A549 (cell line): ENCODE data around the gene GRIN2D. TPM values are rescaled to one million over a fixed set of nuclear protein-coding genes. Genes with fewer than 3 reads are reported as not detected.

Experiments used
- ATAC-seq, 2 experiments: fragments of 200-7000 bp in 1 of 2; fragments of >200 bp in 1 of 2; cut with Nextera tagmentation in 1 of 2; cut with Tn5 transposase in 1 of 2; 3 replicates each; pipeline versions ENCODE4 v1.8.0 to v1.9.1; 2018 to 2020; ENCODE audit warnings: mild to moderate bottlenecking in 1 of 2, moderate library complexity in 1 of 2
- CTCF ChIA-PET: fragments of 300-600 bp; sonication (Branson Sonifier 250); formaldehyde crosslinking; extraction: SDS; loops from one replicate; lab custom pipeline; 2021; ENCODE audit warnings: antibody characterized with exemption, inconsistent platforms; lab: Yijun Ruan, JAX
- POLR2A ChIA-PET: fragments of 350-600 bp; formaldehyde crosslinking; extraction: SDS; loops from one replicate; lab custom pipeline; 2021; ENCODE audit warnings: antibody characterized with exemption, inconsistent platforms; lab: Yijun Ruan, JAX
- DNase-seq, 2 experiments: peaks; one replicate each; pipeline versions ENCODE4 v3.0.0 to v3.0.0-alpha.2; 2011 to 2016; ENCODE audit warnings: low read depth in 1 of 2, low spot score in 1 of 2
- FAIRE-seq: peaks from 2 replicates; lab custom pipeline; 2011; peaks lifted over from hg19 to GRCh38; lab: Jason Lieb, UNC
- H3K27ac ChIP-seq, 2 experiments: fragments of >200 bp; sonication (Bioruptor Twin); formaldehyde crosslinking; 3 replicates each; pipeline ENCODE4 v1.5.1; 2016 to 2017
- H3K4me1 ChIP-seq: fragments of >200 bp; sonication (Bioruptor Twin); formaldehyde crosslinking; 3 replicates; pipeline ENCODE4 v1.6.1; 2016
- H3K4me2 ChIP-seq: fragments of >200 bp; sonication (Bioruptor Twin); formaldehyde crosslinking; 3 replicates; pipeline ENCODE4 v1.6.1; 2016
- H3K4me3 ChIP-seq: fragments of >200 bp; sonication (Bioruptor Twin); formaldehyde crosslinking; 3 replicates; pipeline ENCODE4 v1.5.1; 2016
- H3K9me3 ChIP-seq: fragments of >200 bp; sonication (Bioruptor Twin); formaldehyde crosslinking; 3 replicates; pipeline ENCODE4 v1.6.1; 2016
- CHD4 ChIP-seq: fragments of 200-600 bp; sonication (generic); IDR thresholded peaks from 2 replicates; pipeline ENCODE4 v1.6.1; 2016; ENCODE audit warnings: antibody characterized with exemption, mild to moderate bottlenecking, borderline replicate concordance
- EHF ChIP-seq: fragments of 250-450 bp; sonication (Bioruptor Pico); IDR thresholded peaks from 2 replicates; pipeline ENCODE4 v1.5.0; 2020; ENCODE audit warnings: mild to moderate bottlenecking
- FOSL2 ChIP-seq, 2 experiments: fragments of 450-650 bp in 1 of 2; fragments of >200 bp in 1 of 2; sonication (Bioruptor Twin) in 1 of 2; formaldehyde crosslinking; IDR thresholded peaks; 2 replicates each; pipeline versions ENCODE4 v1.5.0 to v1.6.1; 2016 to 2020; ENCODE audit warnings: mild to moderate bottlenecking in 1 of 2, moderate library complexity in 1 of 2
- GATA3 ChIP-seq: IDR thresholded peaks from 2 replicates; pipeline ENCODE4 v1.6.1; 2012; ENCODE audit warnings: borderline replicate concordance
- HDAC2 ChIP-seq: fragments of 200-600 bp; sonication (generic); IDR thresholded peaks from 2 replicates; pipeline ENCODE4 v1.6.1; 2016
- HOXB5 ChIP-seq: fragments of 250-450 bp; sonication (Bioruptor Pico); IDR thresholded peaks from 2 replicates; pipeline ENCODE4 v1.5.0; 2020; ENCODE audit warnings: mild to moderate bottlenecking, moderate library complexity
- KDM1A ChIP-seq: fragments of 200-600 bp; sonication (generic); IDR thresholded peaks from 2 replicates; pipeline ENCODE4 v1.6.1; 2016; ENCODE audit warnings: low read depth, mild to moderate bottlenecking
- KDM5A ChIP-seq: fragments of 200-600 bp; sonication (generic); IDR thresholded peaks from 2 replicates; pipeline ENCODE4 v1.6.1; 2016; ENCODE audit warnings: antibody characterized with exemption, mild to moderate bottlenecking
- MAFK ChIP-seq: fragments of 450-650 bp; IDR thresholded peaks from 2 replicates; pipeline ENCODE4 v1.6.1; 2014; ENCODE audit not compliant: partially characterized antibody
- NFE2L2 ChIP-seq: fragments of 150-350 bp; conservative IDR thresholded peaks from 2 replicates; pipeline ENCODE4 v1.6.1; 2014; ENCODE audit warnings: low read length
- PHF8 ChIP-seq: fragments of 200-600 bp; sonication (generic); IDR thresholded peaks from 2 replicates; pipeline ENCODE4 v1.6.1; 2016; ENCODE audit warnings: low read depth, mild to moderate bottlenecking, antibody characterized with exemption, moderate library complexity, borderline replicate concordance
- RAD21 ChIP-seq, 2 experiments: fragments of >200 bp in 1 of 2; sonication (Bioruptor Twin) in 1 of 2; formaldehyde crosslinking in 1 of 2; IDR thresholded peaks in 1 of 2; conservative IDR thresholded peaks in 1 of 2; 2 replicates in 1 of 2; 3 replicates in 1 of 2; pipeline ENCODE4 v1.6.1; 2012 to 2018; ENCODE audit warnings: inconsistent platforms in 1 of 2
- RCOR1 ChIP-seq: fragments of 150-350 bp; IDR thresholded peaks from 2 replicates; pipeline ENCODE4 v1.6.1; 2014; ENCODE audit warnings: antibody characterized with exemption, low read length, low read depth
- RNF2 ChIP-seq: fragments of 200-600 bp; sonication (generic); IDR thresholded peaks from 2 replicates; pipeline ENCODE4 v1.6.1; 2016; ENCODE audit warnings: low read depth, mild to moderate bottlenecking, antibody characterized with exemption, moderate library complexity, borderline replicate concordance
- SMC3 ChIP-seq: fragments of >200 bp; sonication (Bioruptor Twin); formaldehyde crosslinking; IDR thresholded peaks from 3 replicates; pipeline ENCODE4 v1.6.1; 2018; ENCODE audit warnings: inconsistent platforms
- SREBF2 ChIP-seq: fragments of 450-650 bp; IDR thresholded peaks from 2 replicates; pipeline ENCODE4 v1.6.1; 2014; ENCODE audit warnings: mild to moderate bottlenecking, moderate library complexity
- TFCP2L1 ChIP-seq: fragments of 250-450 bp; sonication (Bioruptor Pico); IDR thresholded peaks from 2 replicates; pipeline ENCODE4 v1.5.0; 2021; ENCODE audit warnings: mild to moderate bottlenecking
- WGBS: methylation state at CpG from one replicate; pipeline ENCODE4 v1.1.6; 2017; ENCODE audit errors: missing lambda C conversion rate; 5-methylcytosine and 5-hydroxymethylcytosine counted together
- polyA plus RNA-seq, 4 experiments: library from polyadenylated mRNA; depleted of rRNA in 3 of 4; stranded (reverse); fragments of >200 nt; fragmentation: RNase III in 1 of 4; extraction: RNeasy Plus Mini Kit Qiagen cat#74134 plus additional on column Dnase treatment in 1 of 4; gene quantifications; 2 replicates in 3 of 4; 3 replicates in 1 of 4; pipeline ENCODE4 v1.2.3, GENCODE V29; 2011 to 2017
- TF ChIP-seq, protein P1 (sequence below): fragments of 250-450 bp; sonication (Bioruptor Pico); IDR thresholded peaks from 2 replicates; pipeline ENCODE4 v1.5.0; 2021; ENCODE audit warnings: mild to moderate bottlenecking, moderate library complexity, borderline replicate concordance
- TF ChIP-seq, protein P2 (sequence below): fragments of >200 bp; sonication (Bioruptor Twin); formaldehyde crosslinking; IDR thresholded peaks from 3 replicates; pipeline ENCODE4 v1.5.1; 2016
- TF ChIP-seq, protein P3 (sequence below): IDR thresholded peaks from 2 replicates; pipeline ENCODE4 v1.6.1; 2012

The GRIN2D gene
- polyA plus RNA-seq, 2 of the 4 experiments (the other 2 are of a cell fraction): 2.6 to 6.3 TPM

DNA sequence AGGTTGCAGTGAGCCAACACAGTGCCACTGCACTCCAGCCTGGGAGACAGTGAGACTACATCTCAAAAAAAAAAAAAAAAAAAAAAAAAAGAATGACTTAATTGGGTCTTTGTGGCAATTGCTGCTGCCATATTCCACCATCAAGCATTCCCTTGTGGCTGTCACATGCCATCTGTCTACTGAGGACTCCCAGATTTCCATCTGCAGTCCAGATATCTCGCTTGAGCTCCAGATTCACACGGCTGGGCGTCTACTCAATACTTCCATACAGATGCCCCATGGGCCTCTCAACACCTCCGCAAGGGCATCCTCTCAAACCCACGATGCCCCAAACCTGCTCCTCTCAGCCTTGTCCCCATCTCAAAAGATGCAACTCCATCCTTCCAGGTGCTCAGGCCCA, 42.6 kb upstream of the GRIN2D start (continued):
- TF ChIP-seq, protein P1, sequence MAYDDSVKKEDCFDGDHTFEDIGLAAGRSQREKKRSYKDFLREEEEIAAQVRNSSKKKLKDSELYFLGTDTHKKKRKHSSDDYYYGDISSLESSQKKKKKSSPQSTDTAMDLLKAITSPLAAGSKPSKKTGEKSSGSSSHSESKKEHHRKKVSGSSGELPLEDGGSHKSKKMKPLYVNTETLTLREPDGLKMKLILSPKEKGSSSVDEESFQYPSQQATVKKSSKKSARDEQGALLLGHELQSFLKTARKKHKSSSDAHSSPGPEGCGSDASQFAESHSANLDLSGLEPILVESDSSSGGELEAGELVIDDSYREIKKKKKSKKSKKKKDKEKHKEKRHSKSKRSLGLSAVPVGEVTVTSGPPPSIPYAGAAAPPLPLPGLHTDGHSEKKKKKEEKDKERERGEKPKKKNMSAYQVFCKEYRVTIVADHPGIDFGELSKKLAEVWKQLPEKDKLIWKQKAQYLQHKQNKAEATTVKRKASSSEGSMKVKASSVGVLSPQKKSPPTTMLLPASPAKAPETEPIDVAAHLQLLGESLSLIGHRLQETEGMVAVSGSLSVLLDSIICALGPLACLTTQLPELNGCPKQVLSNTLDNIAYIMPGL (CRISPR knock-in tag): no peak
- TF ChIP-seq RCOR1: no peak
- TF ChIP-seq GATA3: no peak
- no peak for TF ChIP-seq MAFK
- no peak for TF ChIP-seq TFCP2L1 (CRISPR knock-in tag)

DNA sequence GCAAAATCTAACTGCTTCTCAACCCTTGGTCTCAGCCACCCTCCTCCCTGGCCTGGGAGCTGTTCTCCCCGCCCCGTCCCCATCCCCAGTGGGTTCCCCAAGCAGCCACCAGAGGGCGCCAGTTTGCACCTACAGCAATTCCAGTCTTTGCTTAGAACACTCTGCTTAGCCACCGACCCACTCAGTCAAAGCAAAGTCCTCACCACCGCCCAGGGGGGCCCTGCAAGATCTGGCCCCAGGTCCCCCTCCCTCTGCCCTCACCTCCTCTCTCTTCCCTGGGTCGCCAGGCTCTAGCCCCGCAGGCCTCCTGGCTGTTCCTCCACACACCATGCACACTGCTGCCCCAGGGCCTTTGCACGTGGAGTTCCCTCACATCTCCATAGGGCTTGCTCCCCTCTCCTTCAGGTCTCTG, 42.1 kb upstream of the GRIN2D start:
- ChIA-PET POLR2A (interaction anchor here (0.7 to 1.5 kb wide), 3 partner anchors 13 to 47 kb away, joined by 3 read pairs; partner anchors contain the start of genes SYNGR4 and TMEM143), CTCF (interaction anchor here (0.5 to 17.4 kb wide), 32 partner anchors 9 to 284 kb away, joined by 3 to 224 read pairs (median 4); partner anchors contain the start of genes GRIN2D and KDELR1)
- Histone ChIP-seq H3K9me3 (no peaks in the 10 kb centered on the region), H3K27ac (peak overlapping the region in 1 of 2 experiments; percentile 74; a peak in 3 of 6 replicates), H3K4me3 (no peak overlapping the region), H3K4me2 (no peak overlapping the region), H3K4me1 (peaks cover 29% of the 10 kb centered on the region)
- FAIRE-seq (no peak), ATAC-seq (peak; percentile 76 to 83), DNase-seq (peak; percentile 82 to 89)
- WGBS: 52% methylated on average over 8 of the region's 8 CpGs
- TF ChIP-seq EHF (CRISPR knock-in tag): no peak
- TF ChIP-seq RAD21 (conservative IDR thresholded peaks at IDR 0.05 in 1 of 2, IDR thresholded peaks at IDR 0.05 in 1 of 2): peak; percentile 73
- TF ChIP-seq FOSL2 (IDR thresholded peaks at IDR 0.05): no peak
- no peak for TF ChIP-seq FOSL2 (CRISPR knock-in tag; IDR thresholded peaks at IDR 0.05)
- no peak for TF ChIP-seq PHF8
- TF ChIP-seq RNF2: no peak
- TF ChIP-seq, protein P2, sequence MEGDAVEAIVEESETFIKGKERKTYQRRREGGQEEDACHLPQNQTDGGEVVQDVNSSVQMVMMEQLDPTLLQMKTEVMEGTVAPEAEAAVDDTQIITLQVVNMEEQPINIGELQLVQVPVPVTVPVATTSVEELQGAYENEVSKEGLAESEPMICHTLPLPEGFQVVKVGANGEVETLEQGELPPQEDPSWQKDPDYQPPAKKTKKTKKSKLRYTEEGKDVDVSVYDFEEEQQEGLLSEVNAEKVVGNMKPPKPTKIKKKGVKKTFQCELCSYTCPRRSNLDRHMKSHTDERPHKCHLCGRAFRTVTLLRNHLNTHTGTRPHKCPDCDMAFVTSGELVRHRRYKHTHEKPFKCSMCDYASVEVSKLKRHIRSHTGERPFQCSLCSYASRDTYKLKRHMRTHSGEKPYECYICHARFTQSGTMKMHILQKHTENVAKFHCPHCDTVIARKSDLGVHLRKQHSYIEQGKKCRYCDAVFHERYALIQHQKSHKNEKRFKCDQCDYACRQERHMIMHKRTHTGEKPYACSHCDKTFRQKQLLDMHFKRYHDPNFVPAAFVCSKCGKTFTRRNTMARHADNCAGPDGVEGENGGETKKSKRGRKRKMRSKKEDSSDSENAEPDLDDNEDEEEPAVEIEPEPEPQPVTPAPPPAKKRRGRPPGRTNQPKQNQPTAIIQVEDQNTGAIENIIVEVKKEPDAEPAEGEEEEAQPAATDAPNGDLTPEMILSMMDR: peak; percentile 90
- TF ChIP-seq KDM5A: no peak
- peak; percentile 82 for TF ChIP-seq SMC3
- TF ChIP-seq KDM1A: peak; percentile 94
- TF ChIP-seq CHD4: peak; percentile 90
- TF ChIP-seq HDAC2: peak; percentile 91

DNA sequence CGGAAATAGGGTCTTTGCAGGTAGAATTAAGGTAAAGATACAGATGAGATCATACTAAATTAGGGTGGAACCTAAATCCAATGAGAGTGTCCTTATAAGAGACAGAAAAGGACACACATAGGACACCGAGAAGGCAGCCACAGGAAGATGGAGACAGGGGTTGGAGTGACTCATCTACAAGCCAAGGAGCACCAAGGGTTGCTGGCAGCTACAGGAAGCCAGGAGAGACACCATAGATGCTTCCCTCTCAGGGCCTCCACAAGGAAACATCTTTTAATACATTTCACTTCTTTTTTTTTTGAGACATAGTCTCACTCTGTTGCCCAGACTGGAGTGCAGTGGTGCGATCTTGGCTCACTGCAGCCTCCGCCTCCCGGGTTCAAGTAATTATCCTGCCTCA, 39.8 kb upstream of the GRIN2D start:
- Histone ChIP-seq H3K4me3 (no peak overlapping the region), H3K4me2 (peak overlapping the region; percentile 40), H3K27ac (peak overlapping the region; percentile 67 to 85), H3K9me3 (no peaks in the 10 kb centered on the region), H3K4me1 (peaks cover 31% of the 10 kb centered on the region)
- 72% methylated on average over 5 of the region's 5 CpGs for WGBS
- POLR2A ChIA-PET: interaction anchor here (0.6 to 1.8 kb wide), 3 partner anchors 10 to 40 kb away, joined by 4 to 13 read pairs (median 7); partner anchors contain the start of genes SYNGR4 and TMEM143
- CTCF ChIA-PET: interaction anchor here (0.6 to 17.4 kb wide), 11 partner anchors 10 to 231 kb away, joined by 3 to 224 read pairs (median 4); partner anchors contain the start of genes KDELR1, SYNGR4 and TMEM143
- FAIRE-seq: no peak
- ATAC-seq: peak; percentile 13 to 25; a peak in 2 of 6 replicates
- DNase-seq: peak in 1 of 2 experiments; percentile 68
- TF ChIP-seq FOSL2 (IDR thresholded peaks at IDR 0.05): 0 out of 2 replicates have a peak, but pooled peaks have one; percentile 13
- peak; percentile 48 for TF ChIP-seq FOSL2 (CRISPR knock-in tag; IDR thresholded peaks at IDR 0.05)
- no peak for TF ChIP-seq NFE2L2
- no peak for TF ChIP-seq HOXB5 (CRISPR knock-in tag)
- TF ChIP-seq, protein P3, sequence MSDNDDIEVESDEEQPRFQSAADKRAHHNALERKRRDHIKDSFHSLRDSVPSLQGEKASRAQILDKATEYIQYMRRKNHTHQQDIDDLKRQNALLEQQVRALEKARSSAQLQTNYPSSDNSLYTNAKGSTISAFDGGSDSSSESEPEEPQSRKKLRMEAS: no peak
- no peak for TF ChIP-seq PHF8
- no peak for TF ChIP-seq SREBF2
